NCI-H1417 (cell line): Measurements from ENCODE around the gene LRRC32.
"Not testable (repeated sequence)": the region's sequence is repeated elsewhere in the genome, so short reads cannot be mapped to it uniquely, and the experiment has no call there.

Experiments
- DNase-seq, 3 experiments: peaks; one replicate each; lab custom pipeline; 2025; lab: John Stamatoyannopoulos, UW

The LRRC32 gene

DNA sequence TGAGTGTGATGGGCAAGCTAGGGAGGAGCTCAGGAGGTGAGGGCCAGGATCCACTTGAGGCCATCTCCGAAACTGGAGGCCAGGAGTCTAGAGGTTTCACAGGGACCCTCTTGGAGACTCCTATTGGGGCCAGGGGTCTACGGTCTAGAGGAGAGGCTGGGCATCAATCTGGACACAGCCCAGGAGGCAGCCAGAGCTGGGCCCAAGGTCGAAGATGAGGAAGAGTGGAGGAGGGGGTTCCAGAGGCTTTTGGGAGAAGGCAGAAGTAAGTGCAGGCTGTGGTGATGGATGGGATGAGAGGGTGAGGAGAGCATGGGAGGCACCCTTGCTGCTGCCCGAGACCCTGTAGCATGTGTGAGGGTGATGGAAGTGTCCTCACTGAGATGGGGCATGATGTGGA lies 56.6 kb downstream of the LRRC32 start:
- no peak for DNase-seq

DNA sequence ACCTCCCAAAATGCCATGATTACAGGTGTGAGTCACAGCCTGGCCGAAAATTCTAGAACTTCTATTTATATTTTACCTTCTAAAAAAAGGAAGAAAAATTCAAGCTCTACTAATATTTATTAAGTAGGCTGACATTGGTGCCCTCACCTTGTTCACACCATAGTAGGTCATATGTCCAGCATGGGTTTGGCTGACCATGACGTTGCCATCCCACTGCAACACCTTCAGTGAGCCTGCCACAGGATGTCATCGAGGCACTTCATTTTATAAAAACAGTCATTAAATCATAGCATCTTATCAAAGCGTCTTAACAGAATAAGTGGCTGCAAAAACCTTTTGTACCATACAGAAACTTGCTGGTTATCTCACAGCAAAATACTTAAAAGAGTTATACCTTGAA lies 58.3 kb downstream of the LRRC32 start:
- DNase-seq = no peak

DNA sequence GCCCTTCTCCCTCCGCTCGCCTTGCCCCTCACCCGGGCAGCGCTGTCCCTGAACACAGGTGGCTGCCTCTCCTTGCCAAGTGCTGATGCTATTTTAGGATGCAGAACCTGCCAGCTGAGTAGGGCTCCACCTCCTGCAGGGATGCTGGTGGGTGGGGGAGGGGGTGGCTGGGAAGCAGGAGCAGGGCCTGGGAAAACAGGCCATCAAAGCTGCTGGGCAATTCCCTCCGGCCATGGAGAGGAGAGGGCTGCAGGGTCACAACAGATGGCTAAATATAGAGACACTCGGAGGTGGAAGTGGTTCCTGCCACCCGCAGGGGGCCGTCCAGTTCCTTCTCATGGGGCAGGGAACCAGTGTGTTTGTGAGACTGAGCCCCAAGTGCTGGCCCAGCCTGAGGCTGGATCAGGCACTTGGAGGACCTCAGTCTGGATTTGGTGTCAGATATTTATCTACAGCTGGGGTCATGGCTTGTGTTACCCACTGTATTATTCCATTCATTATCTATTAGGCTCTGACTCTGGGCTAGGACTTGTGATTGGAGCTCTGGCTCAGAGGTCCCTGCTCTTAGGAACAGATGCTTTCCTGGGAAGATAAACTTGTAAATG lies 59.6 kb downstream of the LRRC32 start:
- DNase-seq = peak; percentile 62 to 90 (median 80)

DNA sequence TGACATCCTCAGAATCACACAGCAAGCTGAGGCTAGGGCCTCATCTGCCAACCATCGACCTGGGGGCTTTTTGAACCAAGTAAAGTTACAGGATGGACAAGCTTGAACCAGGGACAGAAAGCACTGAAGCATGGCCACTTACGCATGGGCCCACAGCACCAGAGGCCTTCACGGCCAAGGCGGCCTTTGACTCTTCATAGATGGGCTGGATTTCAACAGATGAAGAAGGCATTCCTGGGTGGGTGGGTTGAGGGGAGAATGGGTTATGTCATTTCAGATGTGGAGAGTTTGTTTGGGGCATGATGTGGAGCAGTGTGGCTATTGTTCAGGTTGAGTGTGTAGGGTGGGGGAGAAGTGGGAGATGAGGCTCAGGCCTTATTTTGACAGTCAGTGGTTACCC lies 60.2 kb downstream of the LRRC32 start:
- DNase-seq = no peak

DNA sequence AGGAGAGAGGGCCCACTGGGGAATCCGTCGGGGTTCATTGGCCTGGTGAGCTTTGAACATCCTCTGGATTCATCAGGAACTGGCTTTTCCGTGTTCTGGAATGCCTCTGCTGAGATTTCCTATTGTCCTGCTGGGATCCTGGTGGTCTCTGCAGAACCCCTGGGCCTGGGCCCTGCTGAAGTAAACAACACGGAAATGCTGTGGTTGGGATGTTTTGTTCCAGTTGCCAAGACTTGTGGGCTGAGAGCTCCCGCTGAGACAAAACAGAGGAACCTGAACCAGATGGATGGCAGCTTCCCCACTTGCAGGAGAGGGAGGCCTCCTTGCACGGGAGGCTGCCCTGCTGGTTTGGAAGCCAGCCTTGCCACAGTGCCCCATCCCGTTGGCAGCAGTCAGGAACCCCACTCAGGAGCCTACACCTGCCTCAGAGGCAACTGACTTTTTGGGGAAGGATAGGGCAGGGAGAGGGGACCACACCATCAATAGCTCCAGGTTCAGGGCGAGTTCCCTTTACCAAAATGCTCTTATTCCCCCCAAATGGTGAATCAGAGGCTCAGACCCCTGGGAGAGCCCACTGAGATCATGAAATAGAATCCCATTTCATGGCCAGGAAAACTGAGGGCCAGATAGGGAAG lies 60.7 kb downstream of the LRRC32 start:
- no peak for DNase-seq

DNA sequence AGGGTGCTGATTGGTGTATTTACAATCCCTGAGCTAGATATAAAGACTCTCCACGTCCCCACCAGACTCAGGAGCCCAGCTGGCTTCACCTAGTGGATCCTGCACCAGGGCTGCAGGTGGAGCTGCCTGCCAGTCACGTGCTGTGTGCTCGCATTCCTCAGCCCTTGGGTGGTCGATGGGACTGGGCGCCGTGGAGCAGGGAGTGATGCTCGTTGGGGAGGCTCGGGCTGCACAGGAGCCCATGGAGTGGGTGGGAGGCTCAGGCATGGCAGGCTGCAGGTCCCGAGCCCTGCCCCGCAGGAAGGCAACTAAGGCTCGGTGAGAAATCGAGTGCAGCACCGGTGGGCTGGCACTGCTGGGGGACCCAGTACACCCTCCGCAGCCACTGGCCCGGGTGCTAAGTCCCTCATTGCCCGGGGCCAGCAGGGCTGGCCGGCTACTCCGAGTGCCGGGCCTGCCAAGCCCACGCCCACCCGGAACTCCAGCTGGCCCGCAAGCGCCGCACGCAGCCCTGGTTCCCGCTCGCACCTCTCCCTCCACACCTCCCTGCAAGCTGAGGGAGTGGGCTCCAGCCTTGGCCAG lies 61.6 kb downstream of the LRRC32 start:
- not testable (repeated sequence) for DNase-seq

DNA sequence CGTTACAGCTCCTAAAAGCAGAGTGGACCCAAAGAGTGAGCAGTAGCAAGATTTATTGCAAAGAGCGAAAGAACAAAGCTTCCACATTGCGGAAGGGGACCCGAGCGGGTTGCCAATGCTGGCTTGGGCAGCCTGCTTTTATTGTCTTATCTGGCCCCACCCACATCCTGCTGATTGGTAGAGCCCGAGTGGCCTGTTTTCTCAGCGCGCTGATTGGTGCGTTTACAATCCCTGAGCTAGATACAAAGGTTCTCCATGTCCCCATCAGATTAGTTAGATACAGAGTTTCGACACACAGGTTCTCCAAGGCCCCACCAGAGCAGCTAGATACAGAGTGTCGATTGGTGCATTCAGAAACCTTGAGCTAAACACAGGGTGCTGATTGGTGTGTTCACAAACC lies 62.3 kb downstream of the LRRC32 start:
- not testable (repeated sequence) for DNase-seq
